ENCODE measurements around the gene APIP. TPM values are rescaled to one million over a fixed set of nuclear protein-coding genes. Genes with fewer than 3 reads are reported as not detected.
A peak's percentile ranks its signal among the peaks of the same experiment; 100 is the strongest.

Gene APIP
- 28.1 and 30.7 TPM in 2 replicates for total RNA-seq

DNA sequence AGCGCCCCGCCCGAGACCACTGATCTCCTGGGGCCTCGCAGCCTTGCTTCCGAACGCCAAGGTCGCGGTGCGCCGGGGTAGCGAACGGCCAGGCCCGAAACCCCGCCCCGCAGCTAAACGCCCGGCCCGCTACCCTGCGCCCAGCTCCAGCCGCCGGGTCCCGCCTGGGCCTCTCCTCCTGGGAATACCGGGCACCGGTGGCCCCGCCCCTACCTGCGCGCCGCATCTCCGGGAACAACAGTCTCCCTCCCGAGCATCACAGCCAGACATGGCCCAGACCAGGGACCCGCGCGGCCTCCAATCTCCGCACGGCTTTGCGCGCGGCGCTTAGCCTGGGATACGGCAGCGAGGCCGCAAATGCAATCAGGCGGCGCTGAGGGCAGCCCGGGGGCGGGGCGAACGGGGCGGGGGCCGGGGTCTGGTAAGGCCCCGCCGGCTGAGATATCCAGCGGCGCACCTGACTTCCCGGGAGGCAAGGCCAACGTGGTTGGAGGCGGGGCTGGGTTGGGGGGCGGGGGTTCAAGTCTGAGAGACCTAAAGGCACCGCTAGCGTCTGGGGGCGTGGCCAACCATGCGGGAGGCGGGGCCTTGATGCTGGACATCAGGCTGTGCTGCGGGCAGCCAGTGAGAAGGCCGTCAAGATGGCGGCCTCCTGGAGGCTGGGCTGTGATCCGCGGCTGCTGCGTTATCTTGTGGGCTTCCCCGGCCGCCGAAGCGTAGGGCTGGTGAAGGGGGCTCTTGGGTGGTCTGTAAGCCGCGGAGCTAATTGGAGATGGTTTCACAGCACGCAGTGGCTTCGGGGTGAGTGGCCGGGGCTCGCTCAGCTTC is at the start of gene APIP, which contains the start of gene PDHX:
Gene APIP (minus strand): TSS at position 365 of the 828 bp plus-strand sequence. CDS start 95 bp downstream, at position 270.
Gene PDHX (plus strand): TSS at position 604 of the 828 bp plus-strand sequence. CDS start 38 bp downstream, at position 642.
- H3K4me3 Mint-ChIP-seq (ENCODE audit: low read depth): peak within 1 kb of the TSS; percentile 90
- intact Hi-C loops (cut with micrococcal nuclease): loop anchor here (1.0 to 5.0 kb wide), 4 partner anchors 124 to 427 kb away; no protein-coding TSS in a partner anchor
- H3K4me1 Mint-ChIP-seq (ENCODE audit: low read depth): peaks cover 29% of the 10 kb centered on the region

GRCh38 chr11:34964610-34965331 is 48.6 kb upstream of the APIP start:
- DNase-seq (ENCODE audit: low spot score): no peak
- Mint-ChIP-seq H3K9me3 (no peaks in the 10 kb centered on the region), H3K4me1 (ENCODE audit: low read depth) (no peaks in the 10 kb centered on the region), H3K4me3 (ENCODE audit: low read depth) (no peak overlapping the region), H3K27me3 (ENCODE audit: low read depth) (no peaks in the 10 kb centered on the region), H3K36me3 (ENCODE audit: low read depth) (peaks cover 33% of the 10 kb centered on the region), H3K27ac (no peak overlapping the region)
- intact Hi-C loops (cut with micrococcal nuclease): no loop called here

More for the DNA sequence above, at the start of gene APIP, which contains the start of gene PDHX:
- Mint-ChIP-seq H3K27ac (peak within 1 kb of the TSS; percentile 91), H3K36me3 (ENCODE audit: low read depth) (peaks cover 20% of the 10 kb centered on the region), H3K9me3 (no peaks in the 10 kb centered on the region), H3K27me3 (ENCODE audit: low read depth) (no peaks in the 10 kb centered on the region)
- peak; percentile 90 for DNase-seq (ENCODE audit: low spot score)

GRCh38 chr11:34963351-34963750 is 47.2 kb upstream of the APIP start:
- H3K36me3 Mint-ChIP-seq (ENCODE audit: low read depth): peaks cover 23% of the 10 kb centered on the region
- H3K9me3 Mint-ChIP-seq: no peaks in the 10 kb centered on the region
- no peak overlapping the region for H3K4me3 Mint-ChIP-seq (ENCODE audit: low read depth)
- H3K27me3 Mint-ChIP-seq (ENCODE audit: low read depth): no peaks in the 10 kb centered on the region
- no peaks in the 10 kb centered on the region for H3K4me1 Mint-ChIP-seq (ENCODE audit: low read depth)
- DNase-seq (ENCODE audit: low spot score): no peak
- no peak overlapping the region for H3K27ac Mint-ChIP-seq
- intact Hi-C loops (cut with micrococcal nuclease): no loop called here

GRCh38 chr11:34962034-34962433 is 45.9 kb upstream of the APIP start:
- H3K4me3 Mint-ChIP-seq (ENCODE audit: low read depth): no peak overlapping the region
- intact Hi-C loops (cut with micrococcal nuclease): no loop called here
- H3K9me3 Mint-ChIP-seq: no peaks in the 10 kb centered on the region

GRCh38 chr11:34960277-34960676 is 44.1 kb upstream of the APIP start:
- Mint-ChIP-seq H3K27ac (no peak overlapping the region), H3K9me3 (no peaks in the 10 kb centered on the region), H3K27me3 (ENCODE audit: low read depth) (no peaks in the 10 kb centered on the region), H3K4me3 (ENCODE audit: low read depth) (no peak overlapping the region), H3K4me1 (ENCODE audit: low read depth) (no peaks in the 10 kb centered on the region), H3K36me3 (ENCODE audit: low read depth) (peaks cover 11% of the 10 kb centered on the region)
- intact Hi-C loops (cut with micrococcal nuclease): no loop called here
- DNase-seq (ENCODE audit: low spot score): no peak

More at GRCh38 chr11:34962034-34962433, 45.9 kb upstream of the APIP start:
- Mint-ChIP-seq H3K27me3 (ENCODE audit: low read depth) (no peaks in the 10 kb centered on the region), H3K4me1 (ENCODE audit: low read depth) (no peaks in the 10 kb centered on the region), H3K27ac (no peak overlapping the region), H3K36me3 (ENCODE audit: low read depth) (peaks cover 17% of the 10 kb centered on the region)
- no peak for DNase-seq (ENCODE audit: low spot score)

GRCh38 chr11:34959770-34960169 is 43.6 kb upstream of the APIP start:
- Mint-ChIP-seq H3K36me3 (ENCODE audit: low read depth) (peaks cover 8% of the 10 kb centered on the region), H3K27ac (no peak overlapping the region), H3K4me3 (ENCODE audit: low read depth) (no peak overlapping the region), H3K9me3 (no peaks in the 10 kb centered on the region), H3K27me3 (ENCODE audit: low read depth) (no peaks in the 10 kb centered on the region), H3K4me1 (ENCODE audit: low read depth) (no peaks in the 10 kb centered on the region)
- intact Hi-C loops (cut with micrococcal nuclease): no loop called here
- DNase-seq (ENCODE audit: low spot score): no peak

DNA sequence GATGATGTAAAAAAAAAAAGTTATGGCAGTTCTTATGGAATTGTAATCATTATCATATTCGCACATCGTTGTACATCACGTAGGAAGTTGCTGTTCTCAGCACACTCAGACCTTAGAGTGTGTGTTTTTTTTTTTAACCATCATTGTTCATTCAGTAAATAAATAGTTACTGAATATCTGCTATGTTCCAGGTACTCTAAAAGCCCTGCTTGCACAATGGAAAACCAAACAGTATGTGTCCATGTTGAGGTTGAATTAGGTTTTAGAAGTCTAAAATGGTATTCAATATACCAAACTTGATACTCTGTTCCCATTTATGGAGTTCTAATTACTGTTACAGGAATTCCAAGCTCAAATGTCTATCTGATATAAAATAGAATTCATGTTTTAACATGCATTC is 41.4 kb upstream of the APIP start:
- Mint-ChIP-seq H3K36me3 (ENCODE audit: low read depth) (peaks cover 13% of the 10 kb centered on the region), H3K27ac (no peak overlapping the region), H3K4me3 (ENCODE audit: low read depth) (no peak overlapping the region), H3K27me3 (ENCODE audit: low read depth) (no peaks in the 10 kb centered on the region), H3K4me1 (ENCODE audit: low read depth) (peaks cover 4% of the 10 kb centered on the region), H3K9me3 (no peaks in the 10 kb centered on the region)
- no peak for DNase-seq (ENCODE audit: low spot score)
- intact Hi-C loops (cut with micrococcal nuclease): no loop called here

DNA sequence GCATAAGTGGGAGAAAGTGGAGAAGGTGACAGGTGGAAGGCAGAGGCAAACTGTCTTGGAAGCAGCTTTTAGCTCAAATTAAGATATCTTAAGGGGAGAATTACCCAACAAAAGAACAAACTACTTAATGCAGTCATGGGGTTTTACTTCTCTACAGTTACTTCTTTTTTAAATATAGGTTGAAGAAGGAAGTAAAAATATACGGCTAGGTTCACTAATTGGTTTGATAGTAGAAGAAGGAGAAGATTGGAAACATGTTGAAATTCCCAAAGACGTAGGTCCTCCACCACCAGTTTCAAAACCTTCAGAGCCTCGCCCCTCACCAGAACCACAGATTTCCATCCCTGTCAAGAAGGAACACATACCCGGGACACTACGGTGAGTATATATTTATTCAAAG is 41.0 kb upstream of the APIP start:
- H3K4me1 Mint-ChIP-seq (ENCODE audit: low read depth): peaks cover 4% of the 10 kb centered on the region
- H3K36me3 Mint-ChIP-seq (ENCODE audit: low read depth): peaks cover 13% of the 10 kb centered on the region
- no peak overlapping the region for H3K27ac Mint-ChIP-seq
- H3K9me3 Mint-ChIP-seq: no peaks in the 10 kb centered on the region
- no peak for DNase-seq (ENCODE audit: low spot score)
- no peak overlapping the region for H3K4me3 Mint-ChIP-seq (ENCODE audit: low read depth)
- intact Hi-C loops (cut with micrococcal nuclease): no loop called here
- no peaks in the 10 kb centered on the region for H3K27me3 Mint-ChIP-seq (ENCODE audit: low read depth)

- no peaks in the 10 kb centered on the region for H3K9me3 Mint-ChIP-seq
- no peak overlapping the region for H3K27ac Mint-ChIP-seq
Measured at GRCh38 chr11:34953955-34954354, 37.8 kb upstream of the APIP start.

DNA sequence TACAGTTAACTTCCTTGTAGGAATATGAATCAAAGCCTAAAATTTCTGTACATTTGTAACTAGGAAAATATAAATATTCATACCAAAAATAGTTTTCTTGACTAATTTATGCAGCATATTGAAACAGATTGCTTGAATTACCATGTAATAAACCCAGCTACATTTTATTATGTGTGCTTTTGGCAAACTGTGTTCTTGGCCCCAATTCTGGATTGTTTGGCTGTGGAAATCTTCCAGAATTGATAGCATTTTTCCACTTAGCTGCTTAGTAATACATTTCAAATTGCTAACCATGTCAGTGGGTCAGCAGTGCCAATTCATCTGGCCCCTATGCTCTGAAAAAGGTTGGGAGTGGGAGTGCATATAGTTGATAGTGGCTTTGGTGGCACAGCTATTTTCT is 32.5 kb upstream of the APIP start:
- Mint-ChIP-seq H3K4me1 (ENCODE audit: low read depth) (peaks cover 11% of the 10 kb centered on the region), H3K27ac (no peak overlapping the region), H3K4me3 (ENCODE audit: low read depth) (no peak overlapping the region), H3K36me3 (ENCODE audit: low read depth) (peaks cover 16% of the 10 kb centered on the region), H3K27me3 (ENCODE audit: low read depth) (no peaks in the 10 kb centered on the region), H3K9me3 (peaks cover 11% of the 10 kb centered on the region)
- no peak for DNase-seq (ENCODE audit: low spot score)
- intact Hi-C loops (cut with micrococcal nuclease): no loop called here

More at GRCh38 chr11:34953955-34954354, 37.8 kb upstream of the APIP start:
- peaks cover 4% of the 10 kb centered on the region for H3K4me1 Mint-ChIP-seq (ENCODE audit: low read depth)
- no peaks in the 10 kb centered on the region for H3K27me3 Mint-ChIP-seq (ENCODE audit: low read depth)
- peaks cover 13% of the 10 kb centered on the region for H3K36me3 Mint-ChIP-seq (ENCODE audit: low read depth)
- DNase-seq (ENCODE audit: low spot score): no peak
- no peak overlapping the region for H3K4me3 Mint-ChIP-seq (ENCODE audit: low read depth)
- intact Hi-C loops (cut with micrococcal nuclease): no loop called here

- H3K4me1 Mint-ChIP-seq (ENCODE audit: low read depth): peaks cover 14% of the 10 kb centered on the region
- H3K27ac Mint-ChIP-seq: no peak overlapping the region
- no peaks in the 10 kb centered on the region for H3K27me3 Mint-ChIP-seq (ENCODE audit: low read depth)
- H3K4me3 Mint-ChIP-seq (ENCODE audit: low read depth): no peak overlapping the region
- peaks cover 11% of the 10 kb centered on the region for H3K9me3 Mint-ChIP-seq
- no peak for DNase-seq (ENCODE audit: low spot score)
- intact Hi-C loops (cut with micrococcal nuclease): no loop called here
- H3K36me3 Mint-ChIP-seq (ENCODE audit: low read depth): peaks cover 15% of the 10 kb centered on the region
Measured at GRCh38 chr11:34944692-34945091, 28.5 kb upstream of the APIP start.

DNA sequence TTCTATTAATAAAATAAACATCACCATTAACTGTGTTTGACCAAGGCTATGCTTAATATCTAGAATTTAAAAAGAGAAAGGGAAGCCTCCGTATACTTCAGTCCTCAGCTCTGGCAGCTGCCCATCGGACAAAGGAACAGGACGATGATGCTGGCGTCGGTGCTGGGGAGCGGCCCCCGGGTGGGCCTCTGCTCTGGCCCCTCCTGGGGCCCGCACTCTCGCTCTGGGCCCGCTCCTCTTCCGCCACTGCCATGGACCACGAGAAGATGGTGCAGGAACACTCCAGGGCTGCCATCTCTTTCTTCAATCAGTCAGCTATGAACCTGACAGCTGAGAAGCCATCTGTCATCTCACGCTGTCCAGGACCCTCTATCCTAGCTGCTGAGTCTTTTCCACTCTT is 25.5 kb upstream of the APIP start:
- DNase-seq (ENCODE audit: low spot score): no peak
- H3K9me3 Mint-ChIP-seq: peaks cover 11% of the 10 kb centered on the region
- no peak overlapping the region for H3K27ac Mint-ChIP-seq
- intact Hi-C loops (cut with micrococcal nuclease): no loop called here
- no peak overlapping the region for H3K4me3 Mint-ChIP-seq (ENCODE audit: low read depth)
- peaks cover 19% of the 10 kb centered on the region for H3K36me3 Mint-ChIP-seq (ENCODE audit: low read depth)
- H3K4me1 Mint-ChIP-seq (ENCODE audit: low read depth): peaks cover 16% of the 10 kb centered on the region
- no peaks in the 10 kb centered on the region for H3K27me3 Mint-ChIP-seq (ENCODE audit: low read depth)

Data from activated T-helper 2 cell treated with anti-CD3 and anti-CD28 coated beads, Interferon-gamma antibody, Interleukin-2, Interleukin-4, amounts not matched to agents 10 μg/mL and 5 μg/mL and 100 μg/mL, durations not matched to agents 14 hours and 24 hours and 36 hours (primary cell).